ENCODE measurements around the gene MTHFD2L.
"Not testable (repeated sequence)": the region's sequence is repeated elsewhere in the genome, so short reads cannot be mapped to it uniquely, and the experiment has no call there.

Gene MTHFD2L

GRCh38 chr4:74188912-74189311 is 31.0 kb downstream of the MTHFD2L start:
- DNase-seq = no peak

GRCh38 chr4:74189331-74190043 is 31.6 kb downstream of the MTHFD2L start:
- peak in 1 of 58 donors; percentile 7 for DNase-seq

GRCh38 chr4:74190332-74190731 is 32.4 kb downstream of the MTHFD2L start:
- DNase-seq = no peak

- DNase-seq = no peak
Observed at GRCh38 chr4:74190919-74191397, 33.0 kb downstream of the MTHFD2L start.

GRCh38 chr4:74197080-74197479 is 39.2 kb downstream of the MTHFD2L start:
- DNase-seq = no peak

GRCh38 chr4:74202062-74202586 is 44.2 kb downstream of the MTHFD2L start:
- no peak for DNase-seq

GRCh38 chr4:74203467-74203866 is 45.5 kb downstream of the MTHFD2L start:
- no peak for DNase-seq

- DNase-seq = no peak
Observed at GRCh38 chr4:74205046-74205445, 47.1 kb downstream of the MTHFD2L start.

GRCh38 chr4:74205559-74205958 is 47.6 kb downstream of the MTHFD2L start:
- no peak for DNase-seq

GRCh38 chr4:74206088-74206825 is 48.3 kb downstream of the MTHFD2L start:
- DNase-seq = peak in 1 of 58 donors; percentile 3

- not testable (repeated sequence) for DNase-seq
Observed at GRCh38 chr4:74214457-74215159, 56.7 kb downstream of the MTHFD2L start.

- not testable (repeated sequence) for DNase-seq
Observed at GRCh38 chr4:74215236-74215635, 57.3 kb downstream of the MTHFD2L start.

- no peak for DNase-seq
Observed at GRCh38 chr4:74217365-74217764, 59.4 kb downstream of the MTHFD2L start.

- no peak for DNase-seq
Observed at GRCh38 chr4:74218201-74218600, 60.3 kb downstream of the MTHFD2L start.

- no peak for DNase-seq
Observed at GRCh38 chr4:74219240-74219639, 61.3 kb downstream of the MTHFD2L start.

- DNase-seq = no peak
Observed at GRCh38 chr4:74223098-74223497, 65.2 kb downstream of the MTHFD2L start.

- no peak for DNase-seq
Observed at GRCh38 chr4:74223801-74224200, 65.9 kb downstream of the MTHFD2L start.

GRCh38 chr4:74228691-74229640 is 71.0 kb downstream of the MTHFD2L start:
- DNase-seq = peak in 19 of 58 donors; percentile 1 to 57 (median 13)

- no peak for DNase-seq
Observed at GRCh38 chr4:74230902-74231499, 73.1 kb downstream of the MTHFD2L start.

- DNase-seq = no peak
Observed at GRCh38 chr4:74235135-74235534, 77.2 kb downstream of the MTHFD2L start.
